Mesenteric fat pad (tissue), 1 donor: ENCODE measurements around the gene CNOT2. TPM values are rescaled to one million over a fixed set of nuclear protein-coding genes. Genes with fewer than 3 reads are reported as not detected.
"Not testable (repeated sequence)": the region's sequence is repeated elsewhere in the genome, so short reads cannot be mapped to it uniquely, and the experiment has no call there.

Source experiments
- DNase-seq: peaks from one replicate; pipeline ENCODE4 v3.0.0-alpha.2; 2020; ENCODE audit warnings: low spot score
- total RNA-seq: library from RNA; stranded (reverse); fragmentation: NEBNext Ultra II Directional; extraction: Animal tissue kit (Norgen Biotek cat#: 25700); gene quantifications from one replicate; pipeline ENCODE4 v1.2.1, GENCODE V29; 2021
- donor health status: DM: yes; HTN: yes; CAD: no.

The CNOT2 gene
- total RNA-seq, 1 donor from 2014 or later, result 65.9 TPM

- not testable (repeated sequence) for DNase-seq
Measured at GRCh38 chr12:70304684-70305555, 61.7 kb downstream of the CNOT2 start.

- DNase-seq, result no peak
Measured at GRCh38 chr12:70305794-70306193, 62.6 kb downstream of the CNOT2 start.

- no peak for DNase-seq
Measured at GRCh38 chr12:70306676-70307075, 63.4 kb downstream of the CNOT2 start.

DNA sequence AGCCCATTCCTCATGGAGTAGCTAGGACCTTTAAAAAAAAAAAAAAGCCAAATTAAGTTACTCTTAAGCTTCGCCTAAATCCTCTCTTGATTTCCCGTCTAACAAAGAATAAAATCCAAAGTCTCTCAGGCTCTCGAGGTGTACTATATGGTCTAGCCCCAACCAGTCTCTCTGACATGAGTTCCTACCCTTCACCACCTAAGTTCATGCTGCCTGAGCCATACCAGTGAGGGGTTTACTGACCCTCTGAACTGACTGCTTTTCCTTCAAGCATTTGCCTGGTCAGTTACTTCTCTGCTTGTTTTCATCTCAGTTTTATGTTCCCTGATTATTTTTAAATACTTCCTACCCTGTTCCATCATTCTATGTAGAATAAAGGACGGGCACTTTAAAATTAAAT, 64.6 kb downstream of the CNOT2 start:
- DNase-seq, result no peak

- DNase-seq, result no peak
Measured at GRCh38 chr12:70309348-70309747, 66.1 kb downstream of the CNOT2 start.

GRCh38 chr12:70314145-70314544, 70.9 kb downstream of the CNOT2 start:
- no peak for DNase-seq

- no peak for DNase-seq
Measured at GRCh38 chr12:70317781-70318180, 74.5 kb downstream of the CNOT2 start.

DNA sequence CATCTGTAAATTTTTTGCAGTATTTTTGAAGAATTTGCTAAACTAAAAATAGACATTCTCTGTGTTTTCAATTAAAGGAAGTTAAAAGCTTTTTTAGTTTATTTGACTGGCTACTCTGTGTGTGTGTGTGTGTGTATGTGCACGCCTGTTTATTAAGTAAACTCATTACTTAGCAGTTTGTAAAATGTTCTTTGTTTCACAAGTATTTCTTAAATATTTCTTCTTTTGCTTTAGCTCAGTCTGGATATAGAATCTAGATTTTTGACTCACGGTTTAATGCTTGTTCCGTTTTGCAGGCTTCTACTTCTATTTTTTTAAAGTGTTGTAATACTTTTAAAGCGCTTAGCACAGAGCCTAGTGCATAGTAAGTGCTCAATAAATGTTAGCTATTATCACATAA, 76.4 kb downstream of the CNOT2 start:
- DNase-seq, result no peak

DNA sequence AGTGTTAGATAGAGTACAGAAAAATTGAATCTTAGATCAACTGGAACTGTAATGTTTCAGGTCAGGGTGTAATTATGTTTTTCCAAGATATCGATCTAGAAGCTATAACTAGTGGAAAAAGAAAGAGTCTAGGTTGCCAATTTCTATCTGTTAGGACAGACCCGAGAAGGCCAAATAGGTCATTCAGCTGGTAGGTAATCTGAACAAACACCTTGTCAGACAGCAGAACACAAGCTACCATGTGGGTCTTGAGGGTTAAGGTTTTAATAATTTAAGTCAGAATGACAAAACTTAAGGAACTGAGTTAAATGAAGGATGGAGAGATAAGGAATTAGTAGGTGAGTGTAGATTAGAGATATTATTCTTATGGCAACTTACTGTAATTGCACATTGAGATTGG, 78.0 kb downstream of the CNOT2 start:
- no peak for DNase-seq

DNA sequence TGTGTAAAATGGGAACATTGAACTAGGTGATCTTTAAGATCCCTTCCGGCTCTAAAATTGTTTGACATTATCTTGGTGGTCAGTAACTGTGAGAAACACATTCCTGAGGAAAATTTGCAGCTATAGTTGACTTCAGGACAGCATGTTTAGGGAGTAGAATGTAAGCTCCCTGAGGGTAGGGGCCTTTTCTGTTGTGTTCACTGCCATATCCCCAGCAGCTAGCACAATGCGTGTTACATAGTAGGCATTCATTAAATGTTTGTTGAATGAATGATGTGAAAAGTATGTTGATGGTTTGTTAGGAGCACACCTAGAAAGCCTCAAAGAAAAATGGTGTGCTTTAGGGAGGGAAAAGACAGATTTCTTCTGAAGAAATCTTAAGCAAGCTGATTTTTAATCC, 84.3 kb downstream of the CNOT2 start:
- DNase-seq, result no peak

GRCh38 chr12:70329728-70330127, 86.5 kb downstream of the CNOT2 start:
- no peak for DNase-seq

GRCh38 chr12:70330158-70330557, 86.9 kb downstream of the CNOT2 start:
- DNase-seq, result no peak

DNA sequence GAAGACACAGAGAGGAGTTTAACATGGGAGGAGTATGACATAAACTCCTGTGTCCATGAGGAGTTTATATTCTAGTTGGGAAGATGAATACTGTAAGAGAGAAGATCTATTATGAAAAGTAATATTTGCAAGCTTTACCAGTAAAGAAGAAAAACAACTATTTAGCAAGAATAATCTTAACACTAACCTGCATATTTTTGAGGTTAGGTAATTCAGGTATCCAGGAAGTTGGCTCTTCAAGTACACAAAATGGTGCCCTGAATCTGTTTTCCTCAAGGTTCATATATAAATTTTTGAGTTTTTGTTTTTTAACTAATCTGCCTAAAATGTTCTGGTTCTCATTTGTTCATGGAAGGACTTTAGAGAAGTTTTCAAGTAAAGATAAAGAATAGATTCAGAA, 89.0 kb downstream of the CNOT2 start:
- no peak for DNase-seq

GRCh38 chr12:70334742-70335141, 91.5 kb downstream of the CNOT2 start:
- no peak for DNase-seq

- DNase-seq, result no peak
Measured at GRCh38 chr12:70338531-70338930, 95.3 kb downstream of the CNOT2 start.

GRCh38 chr12:70351076-70351475, 107.8 kb downstream of the CNOT2 start:
- no peak for DNase-seq

- no peak for DNase-seq
Measured at GRCh38 chr12:70353780-70354660, 110.8 kb downstream of the CNOT2 start.

- no peak for DNase-seq
Measured at GRCh38 chr12:70354787-70355186, 111.6 kb downstream of the CNOT2 start.

GRCh38 chr12:70355972-70356371, 112.7 kb downstream of the CNOT2 start:
- DNase-seq, result no peak

- DNase-seq, result no peak
Measured at GRCh38 chr12:70359458-70360197, 116.4 kb downstream of the CNOT2 start.

DNA sequence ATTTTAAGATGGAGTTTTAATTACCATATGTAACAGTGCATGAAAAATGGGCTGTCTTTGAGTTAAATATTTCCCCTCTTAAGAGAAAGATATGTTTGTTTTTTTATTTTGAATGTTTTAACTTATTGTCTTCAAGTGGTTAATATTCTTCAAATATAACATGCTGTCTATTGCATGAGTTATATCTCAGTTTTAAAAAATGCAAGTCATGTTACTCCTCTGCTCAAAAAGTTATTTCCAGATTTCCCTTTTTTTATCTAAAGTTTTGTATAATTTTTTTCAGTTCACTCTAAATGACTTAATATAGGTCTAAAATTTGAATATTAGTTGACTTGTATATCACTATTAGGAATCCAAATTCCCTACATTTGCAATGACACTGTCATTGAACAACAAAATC, 117.0 kb downstream of the CNOT2 start:
- no peak for DNase-seq
